ENCODE results near the gene NHP2. TPM values are rescaled to one million over a fixed set of nuclear protein-coding genes. Genes with fewer than 3 reads are reported as not detected.
"Not testable (repeated sequence)": the region's sequence is repeated elsewhere in the genome, so short reads cannot be mapped to it uniquely, and the experiment has no call there.

Gene NHP2
- total RNA-seq, 1 donor from 2014 or later, result 75.7 TPM

DNA sequence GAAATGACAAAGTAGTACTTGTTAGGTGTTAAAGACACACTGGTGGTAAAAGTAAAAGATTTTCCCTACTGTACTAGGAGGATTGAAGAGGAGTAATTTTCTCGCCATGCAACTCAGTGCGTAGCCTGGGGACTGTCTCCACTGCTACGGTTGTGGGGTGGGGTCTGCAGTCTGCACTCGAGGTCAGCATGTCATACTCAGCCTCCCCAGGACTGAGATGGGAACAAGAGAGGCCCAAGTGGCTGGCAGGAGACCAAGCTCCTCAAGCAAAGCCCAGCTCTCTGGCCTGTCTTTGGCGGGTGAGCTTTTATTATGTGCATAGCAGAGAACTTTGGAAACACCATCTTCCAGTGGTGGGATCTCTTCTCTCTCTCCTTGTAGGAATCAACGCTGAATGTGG is 10.4 kb downstream of the NHP2 start:
- ATAC-seq (ENCODE audit: poor library complexity) (no peak), DNase-seq (no peak)
- intact Hi-C loops (cut with DNase I), result no loop called here

DNA sequence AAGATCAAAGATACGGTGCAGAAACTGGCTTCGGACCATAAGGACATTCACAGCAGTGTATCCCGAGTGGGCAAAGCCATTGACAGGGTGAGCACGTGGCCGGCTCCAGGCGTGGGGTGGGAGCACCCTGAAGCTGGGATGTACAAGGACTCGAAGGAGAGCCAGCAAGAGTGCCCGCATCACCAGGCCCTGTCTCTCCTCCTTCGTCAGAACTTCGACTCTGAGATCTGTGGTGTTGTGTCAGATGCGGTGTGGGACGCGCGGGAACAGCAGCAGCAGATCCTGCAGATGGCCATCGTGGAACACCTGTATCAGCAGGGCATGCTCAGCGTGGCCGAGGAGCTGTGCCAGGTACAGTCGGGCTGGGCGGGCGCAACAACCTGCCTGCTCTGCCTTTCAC is 11.0 kb downstream of the NHP2 start:
- ATAC-seq (ENCODE audit: poor library complexity) (no peak), DNase-seq (no peak)
- intact Hi-C loops (cut with DNase I), result no loop called here

DNA sequence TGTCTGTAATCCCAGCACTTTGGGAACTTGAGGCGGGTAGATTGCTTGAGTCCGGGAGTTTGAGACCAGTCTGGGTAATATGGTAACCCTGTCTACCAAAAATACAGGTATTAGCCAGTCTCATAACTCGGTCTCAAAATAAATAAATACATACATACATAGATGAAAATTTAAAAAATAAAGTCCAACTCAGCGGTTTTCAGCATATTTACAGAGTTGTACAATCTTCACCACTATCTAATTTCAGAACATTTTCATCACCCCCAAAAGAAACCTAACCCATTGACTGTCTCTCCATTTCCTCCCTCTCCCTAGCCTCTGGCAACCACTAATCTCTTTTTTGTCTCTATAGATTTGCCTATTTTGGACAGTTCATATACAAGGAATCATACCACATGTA is 12.1 kb downstream of the NHP2 start:
- no peak for ATAC-seq (ENCODE audit: poor library complexity)
- intact Hi-C loops (cut with DNase I), result no loop called here
- no peak for DNase-seq

DNA sequence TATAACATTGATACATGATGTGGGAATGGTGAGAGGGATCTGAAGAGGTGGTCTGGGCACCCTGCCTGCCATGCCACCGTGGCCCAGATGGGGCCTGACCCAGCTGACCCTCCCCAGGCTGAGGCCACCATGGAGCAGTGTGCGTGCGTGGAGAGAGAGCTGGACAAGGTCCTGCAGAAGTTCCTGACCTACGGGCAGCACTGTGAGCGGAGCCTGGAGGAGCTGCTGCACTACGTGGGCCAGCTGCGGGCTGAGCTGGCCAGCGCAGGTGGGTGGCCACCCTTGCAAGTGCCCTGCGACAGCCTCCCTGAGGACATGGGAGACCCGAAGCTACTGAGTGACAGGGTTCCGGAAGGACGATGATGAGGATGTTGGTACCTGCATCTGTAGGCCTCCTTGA is 15.7 kb downstream of the NHP2 start:
- DNase-seq (no peak), ATAC-seq (ENCODE audit: poor library complexity) (no peak)
- intact Hi-C loops (cut with DNase I), result no loop called here

DNA sequence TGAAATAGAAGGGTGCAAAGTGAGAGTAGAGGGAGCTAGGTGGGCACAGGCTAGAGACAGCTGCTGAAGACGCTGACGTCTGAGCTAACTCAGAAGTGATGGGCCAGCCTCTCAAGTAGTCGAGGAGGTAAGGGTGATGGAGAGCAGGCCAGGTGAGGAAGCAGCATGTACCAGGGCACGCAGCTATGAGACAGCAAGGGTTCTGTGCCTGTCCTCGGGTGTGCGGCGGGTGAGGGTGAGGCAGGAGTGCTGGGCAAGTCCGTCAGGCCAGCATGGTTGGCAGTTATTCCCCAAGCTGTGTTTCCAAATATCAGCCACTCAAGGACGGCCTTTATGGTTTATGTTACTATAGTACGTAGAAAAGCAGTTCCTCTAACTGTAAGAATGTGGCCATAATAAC is 16.7 kb downstream of the NHP2 start:
- intact Hi-C loops (cut with DNase I), result no loop called here
- no peak for DNase-seq
- ATAC-seq (ENCODE audit: poor library complexity), result no peak

DNA sequence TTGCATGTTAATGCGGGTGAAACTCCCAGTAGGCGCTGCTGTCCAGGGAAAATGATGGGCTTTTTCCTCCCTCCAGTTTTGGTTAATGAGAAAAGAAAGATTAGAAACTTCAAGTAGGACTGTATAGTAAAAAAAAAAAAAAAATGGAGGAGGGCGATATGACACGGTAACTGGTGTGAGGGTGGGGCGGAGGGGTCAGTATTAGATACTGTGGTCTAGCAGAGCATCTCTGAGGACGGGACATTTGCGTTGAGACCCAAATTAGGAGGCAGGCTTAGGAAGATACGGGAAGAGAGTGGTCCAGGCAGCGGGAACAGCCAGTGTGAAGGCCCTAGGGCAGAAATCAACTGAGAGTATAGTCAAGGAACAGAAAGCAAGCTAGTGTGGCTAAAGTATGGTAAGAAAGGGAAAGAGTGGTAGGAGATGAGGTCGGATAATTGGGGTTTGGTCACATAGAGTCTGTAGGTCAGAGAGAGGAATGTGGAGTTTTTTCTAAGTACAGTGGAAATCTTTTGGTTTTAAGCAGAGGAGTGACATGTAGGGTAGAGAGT is 22.2 kb downstream of the NHP2 start:
- intact Hi-C loops (cut with DNase I), result no loop called here
- no peak for ATAC-seq (ENCODE audit: poor library complexity)
- no peak for DNase-seq

DNA sequence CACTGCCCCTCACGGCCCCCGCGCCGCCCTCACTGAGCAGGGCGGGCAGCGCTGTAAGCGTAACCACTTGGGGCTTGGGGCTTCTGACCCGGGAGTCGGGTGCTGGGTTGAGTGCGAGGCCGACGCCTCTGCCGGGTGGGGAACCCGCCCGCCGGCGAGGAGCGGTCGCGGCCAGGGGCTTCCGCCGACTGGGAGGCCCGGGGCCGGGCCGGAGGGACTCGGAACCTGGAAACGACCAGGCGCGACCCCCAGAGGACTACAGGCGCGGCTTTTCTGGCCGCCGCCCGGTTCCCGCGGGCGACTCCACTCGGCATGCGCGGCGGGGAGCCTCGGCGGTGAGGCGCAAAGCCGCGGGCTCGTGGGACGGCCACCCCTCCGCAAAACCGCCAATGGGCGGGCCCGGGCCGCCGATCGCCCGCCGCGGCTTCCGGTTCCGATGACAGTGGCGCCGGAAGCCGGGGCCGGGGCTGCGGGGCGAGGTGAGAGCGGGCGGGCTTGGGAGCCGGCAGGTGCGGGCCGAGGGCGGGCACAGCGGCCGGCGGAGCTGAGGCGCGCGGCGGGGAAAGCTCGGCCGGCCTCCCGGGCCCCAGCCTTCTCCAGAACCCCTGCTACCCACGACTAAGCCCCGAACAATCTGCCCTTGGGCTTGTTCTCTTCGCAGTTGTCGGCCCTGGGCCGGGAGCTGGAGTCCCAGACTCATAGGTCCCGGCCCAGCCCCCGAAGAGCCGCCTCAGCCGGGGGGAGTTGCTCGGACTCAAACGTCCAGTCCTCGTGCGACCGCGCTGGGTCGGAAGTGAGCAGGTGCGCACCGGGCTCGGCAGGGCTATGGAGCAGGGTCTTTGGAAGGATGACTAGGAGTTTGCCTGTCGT is 22.9 kb downstream of the NHP2 start, which contains the start of gene RMND5B:
TSS of gene RMND5B (plus strand) at position 439 of the 870 bp plus-strand sequence. CDS start 7,106 bp downstream, outside the sequence.
- intact Hi-C loops (cut with DNase I), result no loop called here
- DNase-seq (peak; percentile 92), ATAC-seq (ENCODE audit: poor library complexity) (peak; percentile 99)

DNA sequence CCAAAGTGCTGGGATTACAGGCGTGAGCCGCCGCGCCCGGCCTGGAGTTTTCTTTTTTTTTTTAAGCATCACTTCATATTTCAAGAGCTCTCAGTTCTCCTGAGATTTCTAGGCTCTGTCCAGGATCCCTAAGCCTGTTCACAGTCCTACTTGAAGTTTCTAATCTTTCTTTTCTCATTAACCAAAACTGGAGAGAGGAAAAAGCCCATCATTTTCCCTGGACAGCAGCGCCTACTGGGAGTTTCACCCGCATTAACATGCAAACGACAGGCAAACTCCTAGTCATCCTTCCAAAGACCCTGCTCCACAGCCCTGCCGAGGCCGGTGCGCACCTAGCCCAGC is 23.5 kb downstream of the NHP2 start:
- intact Hi-C loops (cut with DNase I); DNase-seq; ATAC-seq (ENCODE audit: poor library complexity): not testable (repeated sequence)

DNA sequence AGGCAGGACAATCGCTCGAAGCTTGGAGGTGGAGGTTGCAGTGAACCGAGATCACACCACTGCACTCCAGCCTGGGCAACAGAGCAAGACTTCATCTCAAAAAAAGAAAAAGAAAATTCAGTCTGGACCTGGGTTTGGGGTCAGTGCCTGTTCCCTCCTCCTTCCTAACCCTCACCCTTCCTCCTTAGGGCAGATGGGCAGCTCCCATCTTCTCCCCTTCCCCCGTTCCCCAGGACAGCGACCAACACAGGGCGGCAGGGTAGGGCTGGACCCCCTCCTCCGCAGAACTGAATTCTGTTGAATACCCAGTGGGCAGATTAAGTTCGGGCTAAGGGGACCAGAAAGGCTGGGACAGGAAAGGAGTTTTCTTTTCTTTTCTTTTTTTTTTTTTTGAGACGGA is 24.4 kb downstream of the NHP2 start:
- ATAC-seq (ENCODE audit: poor library complexity) (no peak), DNase-seq (no peak)
- intact Hi-C loops (cut with DNase I), result no loop called here

DNA sequence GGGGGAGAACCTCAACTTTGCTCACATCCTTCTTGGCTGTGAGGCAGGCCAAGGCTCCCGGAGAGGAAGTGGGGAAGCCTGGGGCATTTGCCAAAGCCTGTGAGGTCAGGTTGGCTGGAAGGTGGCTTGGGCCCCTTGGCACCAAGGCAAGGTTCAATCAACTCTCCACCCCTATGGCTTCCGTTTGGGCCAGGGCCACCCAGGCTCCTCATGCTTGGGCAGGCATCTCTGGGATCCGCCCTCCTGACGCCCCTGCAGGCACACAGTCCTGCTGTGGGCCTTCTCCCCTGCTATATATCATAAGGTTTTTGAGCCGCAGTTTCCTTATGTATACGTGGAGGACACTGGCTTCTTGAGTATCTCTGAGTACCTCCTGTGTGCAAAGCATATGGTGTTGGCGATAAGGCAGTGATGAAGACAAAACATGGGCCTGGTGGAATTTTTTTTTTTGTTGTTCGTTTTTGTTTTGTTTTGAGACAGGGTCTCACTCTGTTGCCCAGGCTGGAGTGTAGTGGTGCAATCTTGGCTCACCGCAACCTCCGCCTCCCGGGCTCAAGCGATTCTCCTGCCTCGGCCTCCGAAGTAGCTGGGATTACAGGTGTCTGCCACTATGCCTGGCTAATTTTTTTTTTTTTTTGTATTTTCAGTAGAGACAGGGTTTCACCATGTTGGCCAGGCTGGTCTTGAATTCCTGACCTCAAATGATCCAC is 26.2 kb downstream of the NHP2 start:
- intact Hi-C loops (cut with DNase I); DNase-seq; ATAC-seq (ENCODE audit: poor library complexity): not testable (repeated sequence)

DNA sequence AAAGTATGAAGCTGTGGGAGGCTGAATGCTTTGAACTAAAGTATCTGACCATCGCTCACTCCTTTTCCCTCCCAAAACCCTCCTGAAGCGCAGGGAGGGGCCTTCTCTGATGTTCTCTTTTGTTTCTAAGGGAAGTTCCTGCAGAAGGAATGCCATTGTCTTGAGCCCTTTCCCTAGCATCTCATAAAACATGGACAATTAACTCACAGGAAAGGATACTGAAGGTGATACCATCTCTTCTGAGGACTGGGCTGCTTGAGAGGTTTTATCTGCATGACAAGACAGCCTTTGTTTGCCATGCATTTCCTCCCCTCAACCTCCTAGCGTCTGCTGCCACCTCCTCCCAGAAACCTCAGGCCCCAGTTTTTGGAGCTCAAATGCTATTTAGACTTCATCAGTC is 27.1 kb downstream of the NHP2 start:
- DNase-seq, result no peak
- ATAC-seq (ENCODE audit: poor library complexity), result no peak
- intact Hi-C loops (cut with DNase I), result no loop called here

DNA sequence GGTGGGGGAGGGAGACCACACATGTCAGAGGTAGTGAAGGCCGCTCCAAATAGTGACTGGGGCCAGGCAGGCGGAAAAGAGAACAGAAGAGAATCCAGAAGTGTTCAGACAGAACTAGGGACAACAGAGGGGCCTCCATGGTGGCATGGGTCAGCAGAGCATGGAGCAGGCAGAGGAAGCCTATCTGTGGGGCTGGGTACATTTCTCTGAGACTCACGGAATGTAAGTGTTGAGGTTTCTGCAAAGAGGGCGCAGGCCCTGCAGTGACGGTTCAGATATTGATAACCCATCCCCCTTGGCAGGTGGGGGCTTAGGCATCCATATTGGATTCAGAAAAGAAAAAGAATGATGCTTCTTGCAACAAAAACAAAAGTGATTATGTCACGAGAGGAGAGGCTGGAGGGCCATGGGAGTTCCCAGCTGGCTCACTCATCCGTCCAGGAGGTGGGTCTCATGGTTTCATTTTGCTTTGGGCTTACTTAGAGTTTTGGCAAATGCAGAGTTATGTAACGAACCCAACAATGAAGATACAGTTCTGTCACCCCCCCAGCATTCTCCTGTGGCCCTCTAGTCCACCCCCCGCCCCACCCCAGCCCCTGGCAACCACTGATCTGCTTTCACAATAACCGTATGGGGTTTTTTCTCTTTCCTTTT is 28.3 kb downstream of the NHP2 start:
- peak; percentile 34 for ATAC-seq (ENCODE audit: poor library complexity)
- intact Hi-C loops (cut with DNase I), result no loop called here
- no peak for DNase-seq

DNA sequence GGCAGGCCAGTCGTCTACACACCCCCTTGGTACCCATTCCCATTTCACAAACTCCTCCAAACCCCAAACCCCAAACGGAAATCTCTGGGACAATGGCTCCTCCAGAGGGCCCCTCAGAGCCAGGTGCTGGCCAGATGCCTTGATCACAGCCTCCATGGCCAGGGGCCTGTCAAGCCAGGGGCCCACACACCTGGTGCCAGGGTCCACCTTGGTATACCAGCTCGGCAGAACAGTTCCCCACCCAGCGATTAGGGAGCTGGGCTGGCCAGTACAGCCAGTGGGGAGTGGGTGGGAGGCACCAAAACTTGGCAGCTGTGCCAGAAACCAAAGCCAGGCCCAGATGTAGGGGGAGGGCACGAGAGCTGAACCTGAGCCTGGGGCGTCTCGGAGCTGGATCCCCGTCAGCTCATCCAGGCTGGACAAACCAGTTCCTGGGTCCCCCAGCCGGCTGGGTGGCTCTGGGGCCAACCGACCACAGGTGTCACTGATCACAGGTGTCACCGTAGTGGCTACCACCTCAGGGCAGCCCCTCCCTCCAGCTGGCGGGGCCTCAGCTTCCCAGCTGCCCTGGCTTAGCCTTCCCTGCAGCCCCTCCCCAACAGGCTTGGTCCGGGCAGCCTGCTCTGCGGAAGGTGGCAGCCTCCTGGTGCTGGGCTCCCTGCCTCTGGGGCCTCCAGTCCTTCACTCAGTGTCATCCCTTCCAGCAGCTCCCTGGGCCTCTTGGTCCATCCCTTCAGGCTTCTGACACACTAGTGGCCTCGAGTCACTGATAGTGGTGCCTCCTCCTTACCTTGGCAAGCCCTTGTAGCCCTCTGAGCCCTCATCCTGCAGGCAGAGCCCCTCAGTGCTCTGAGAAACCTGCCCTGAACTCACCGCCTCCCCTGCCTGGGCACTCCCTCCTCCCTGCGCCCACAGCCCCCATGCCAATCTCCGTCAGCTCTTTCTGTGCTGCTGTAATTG is 29.4 kb downstream of the NHP2 start:
- DNase-seq, result no peak
- intact Hi-C loops (cut with DNase I), result no loop called here
- no peak for ATAC-seq (ENCODE audit: poor library complexity)

DNA sequence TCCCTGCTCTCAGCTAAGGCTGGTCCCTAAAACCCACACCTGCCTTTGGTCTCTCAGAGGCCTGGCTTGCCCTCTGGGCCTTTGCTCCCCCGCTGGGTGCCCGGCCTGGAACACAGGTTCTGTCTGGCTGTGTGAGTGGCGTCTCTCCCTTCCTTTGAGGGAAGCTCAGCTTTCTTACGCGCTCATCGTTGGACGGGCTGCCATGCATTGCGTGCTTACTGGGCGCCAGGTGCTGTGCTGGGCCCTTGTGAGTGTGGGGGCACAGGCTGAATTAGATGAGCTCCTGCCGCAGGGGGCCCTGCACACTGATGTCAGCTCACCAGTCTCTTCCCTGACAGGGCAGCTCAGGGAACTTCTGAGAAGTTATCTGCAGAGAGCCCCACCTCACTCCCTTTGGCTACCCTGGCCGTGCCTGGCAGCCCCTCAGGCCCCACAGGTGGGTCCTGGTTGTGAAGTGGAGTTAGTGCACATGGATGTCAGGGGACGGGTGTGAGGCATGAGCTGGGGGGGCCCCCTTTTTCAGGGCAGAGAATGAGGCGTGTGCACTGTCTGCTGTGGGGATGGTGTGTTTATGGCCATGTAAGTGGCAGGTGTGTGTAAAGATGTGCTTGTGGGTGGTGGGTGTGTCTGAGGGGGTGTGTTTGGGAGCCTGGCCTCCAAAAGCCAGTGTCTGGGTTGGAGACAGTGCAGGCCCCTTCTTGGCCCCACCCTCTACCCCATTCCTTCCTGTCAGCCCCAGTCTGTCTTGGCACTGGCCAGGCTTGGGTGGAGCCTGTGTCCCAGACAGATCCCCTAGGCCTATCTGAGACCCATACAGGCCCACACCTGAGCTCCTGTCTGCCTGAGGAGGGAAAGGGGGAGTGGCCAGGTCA is 30.4 kb downstream of the NHP2 start:
- intact Hi-C loops (cut with DNase I), result no loop called here
- ATAC-seq (ENCODE audit: poor library complexity) (no peak), DNase-seq (no peak)

DNA sequence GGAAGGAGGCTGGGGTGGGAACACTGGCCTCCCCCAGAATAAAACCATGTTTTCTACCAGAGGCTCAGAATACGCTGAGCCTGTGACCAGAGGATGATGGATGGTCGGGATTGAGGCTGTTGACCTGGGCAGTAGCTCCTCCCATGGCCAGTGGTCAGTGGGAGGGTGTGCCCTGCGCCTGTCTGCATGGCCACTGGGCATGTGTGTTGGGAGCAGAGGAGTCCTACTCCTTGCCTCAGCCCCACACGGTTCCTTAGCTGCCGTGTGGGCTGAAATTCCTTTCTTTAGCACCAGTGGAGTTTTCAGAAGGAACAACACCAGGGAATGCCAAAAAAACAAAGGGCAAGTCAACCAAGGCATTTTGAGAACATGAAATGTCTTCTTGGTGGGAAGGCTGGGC is 31.3 kb downstream of the NHP2 start:
- no peak for DNase-seq
- intact Hi-C loops (cut with DNase I), result no loop called here
- ATAC-seq (ENCODE audit: poor library complexity), result no peak

DNA sequence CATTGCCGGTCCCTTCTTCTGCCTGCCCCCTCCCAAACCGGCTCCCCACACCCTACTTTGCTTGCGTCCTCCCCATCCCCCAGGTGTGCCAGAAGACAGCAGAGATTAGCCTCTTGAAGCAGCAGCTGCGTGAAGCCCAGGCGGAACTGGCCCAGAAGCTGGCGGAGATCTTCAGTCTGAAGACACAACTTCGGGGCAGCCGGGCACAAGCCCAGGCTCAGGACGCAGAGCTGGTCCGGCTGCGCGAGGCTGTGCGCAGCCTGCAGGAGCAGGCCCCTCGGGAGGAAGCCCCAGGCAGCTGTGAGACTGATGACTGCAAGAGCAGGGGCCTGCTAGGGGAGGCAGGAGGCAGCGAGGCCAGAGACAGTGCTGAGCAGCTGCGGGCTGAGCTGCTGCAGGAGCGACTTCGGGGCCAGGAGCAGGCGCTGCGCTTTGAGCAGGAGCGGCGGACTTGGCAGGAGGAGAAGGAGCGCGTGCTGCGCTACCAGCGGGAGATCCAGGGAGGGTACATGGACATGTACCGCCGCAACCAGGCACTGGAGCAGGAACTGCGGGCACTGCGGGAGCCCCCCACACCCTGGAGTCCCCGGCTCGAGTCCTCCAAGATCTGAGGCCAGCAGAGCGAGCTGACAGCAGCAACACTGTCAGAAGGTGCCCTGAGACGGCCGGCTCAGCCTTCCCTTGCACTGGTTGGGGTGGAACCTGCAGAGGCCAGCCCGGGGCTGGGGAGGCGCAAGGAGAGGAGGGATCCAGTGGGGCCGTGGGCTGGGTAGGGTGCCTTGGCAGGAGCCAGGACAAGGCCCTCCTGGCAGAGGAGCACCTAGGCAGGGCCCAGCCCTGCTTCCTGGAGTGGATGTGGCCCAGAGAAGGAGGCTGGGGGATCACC is 32.1 kb downstream of the NHP2 start:
- intact Hi-C loops (cut with DNase I), result no loop called here
- ATAC-seq (ENCODE audit: poor library complexity) (peak; percentile 44), DNase-seq (peak; percentile 75)

Data from Right ventricle myocardium superior (tissue), 1 donor.